ENCODE results near the gene SEMA5A. TPM values are rescaled to one million over a fixed set of nuclear protein-coding genes. Genes with fewer than 3 reads are reported as not detected.

The SEMA5A gene
- total RNA-seq, 2 experiments from 2014 or later, result not detected

- Mint-ChIP-seq H3K27ac (no peak overlapping the region), H3K4me1 (ENCODE audit: low read depth) (no peaks in the 10 kb centered on the region), H3K36me3 (ENCODE audit: low read depth) (no peaks in the 10 kb centered on the region), H3K9me3 (no peaks in the 10 kb centered on the region), H3K4me3 (no peak overlapping the region), H3K27me3 (no peaks in the 10 kb centered on the region)
- no peak for ATAC-seq
- TF ChIP-seq CTCF (IDR thresholded peaks at IDR 0.05), result no peak
- intact Hi-C loops (cut with micrococcal nuclease), result no loop called here
- POLR2A ChIA-PET, result no interaction called here
- DNase-seq, result no peak
- CTCF ChIA-PET, result no interaction called here
Measured at GRCh38 chr5:9536717-9537116, 9.2 kb downstream of the SEMA5A start.

GRCh38 chr5:9534881-9535517 lies 10.9 kb downstream of the SEMA5A start:
- H3K9me3 Mint-ChIP-seq, result no peaks in the 10 kb centered on the region
- TF ChIP-seq CTCF (IDR thresholded peaks at IDR 0.05), result no peak
- no peak overlapping the region for H3K27ac Mint-ChIP-seq
- no peak for DNase-seq
- H3K27me3 Mint-ChIP-seq, result no peaks in the 10 kb centered on the region
- CTCF ChIA-PET, result no interaction called here
- intact Hi-C loops (cut with micrococcal nuclease), result no loop called here
- no peaks in the 10 kb centered on the region for H3K4me1 Mint-ChIP-seq (ENCODE audit: low read depth)
- POLR2A ChIA-PET, result no interaction called here
- no peak for ATAC-seq
- no peak overlapping the region for H3K4me3 Mint-ChIP-seq
- no peaks in the 10 kb centered on the region for H3K36me3 Mint-ChIP-seq (ENCODE audit: low read depth)

- no peak overlapping the region for H3K4me3 Mint-ChIP-seq
- no peak overlapping the region for H3K27ac Mint-ChIP-seq
- POLR2A ChIA-PET, result no interaction called here
- DNase-seq (no peak), ATAC-seq (no peak)
- no peaks in the 10 kb centered on the region for H3K9me3 Mint-ChIP-seq
- CTCF ChIA-PET, result no interaction called here
- H3K27me3 Mint-ChIP-seq, result no peaks in the 10 kb centered on the region
- TF ChIP-seq CTCF (IDR thresholded peaks at IDR 0.05), result no peak
- H3K36me3 Mint-ChIP-seq (ENCODE audit: low read depth), result no peaks in the 10 kb centered on the region
- no peaks in the 10 kb centered on the region for H3K4me1 Mint-ChIP-seq (ENCODE audit: low read depth)
- intact Hi-C loops (cut with micrococcal nuclease), result no loop called here
Measured at GRCh38 chr5:9533562-9534364, 12.1 kb downstream of the SEMA5A start.

GRCh38 chr5:9533096-9533495 lies 12.8 kb downstream of the SEMA5A start:
- no peaks in the 10 kb centered on the region for H3K36me3 Mint-ChIP-seq (ENCODE audit: low read depth)
- H3K27ac Mint-ChIP-seq, result no peak overlapping the region
- TF ChIP-seq CTCF (IDR thresholded peaks at IDR 0.05), result no peak
- no peak for ATAC-seq
- intact Hi-C loops (cut with micrococcal nuclease), result no loop called here
- no peaks in the 10 kb centered on the region for H3K27me3 Mint-ChIP-seq
- H3K4me3 Mint-ChIP-seq, result no peak overlapping the region
- H3K4me1 Mint-ChIP-seq (ENCODE audit: low read depth), result no peaks in the 10 kb centered on the region
- ChIA-PET CTCF (no interaction called here), POLR2A (no interaction called here)
- H3K9me3 Mint-ChIP-seq, result no peaks in the 10 kb centered on the region
- no peak for DNase-seq

- no peak overlapping the region for H3K27ac Mint-ChIP-seq
- DNase-seq (no peak), ATAC-seq (no peak)
- ChIA-PET CTCF (no interaction called here), POLR2A (no interaction called here)
- H3K27me3 Mint-ChIP-seq, result no peaks in the 10 kb centered on the region
- no peak overlapping the region for H3K4me3 Mint-ChIP-seq
- H3K36me3 Mint-ChIP-seq (ENCODE audit: low read depth), result no peaks in the 10 kb centered on the region
- H3K4me1 Mint-ChIP-seq (ENCODE audit: low read depth), result no peaks in the 10 kb centered on the region
- H3K9me3 Mint-ChIP-seq, result no peaks in the 10 kb centered on the region
- no peak for TF ChIP-seq CTCF (IDR thresholded peaks at IDR 0.05)
- intact Hi-C loops (cut with micrococcal nuclease), result no loop called here
Measured at GRCh38 chr5:9529513-9529912, 16.4 kb downstream of the SEMA5A start.
